CD14-positive monocyte (primary cell): Measurements from ENCODE around the gene SUGCT. TPM values are rescaled to one million over a fixed set of nuclear protein-coding genes. Genes with fewer than 3 reads are reported as not detected.

Experiments used
- DNase-seq, 3 donors: peaks; one replicate each; pipeline ENCODE4 v3.0.0-alpha.2; 2011 to 2022
- H2AFZ ChIP-seq: 2 replicates; pipeline ENCODE4 v1.6.0; 2012; ENCODE audit warnings: mild to moderate bottlenecking, low read depth, low read length, inconsistent platforms; ENCODE audit not compliant: insufficient read depth, poor library complexity, severe bottlenecking
- H3K27ac ChIP-seq, 2 donors: 1 replicate in 1 of 2; 2 replicates in 1 of 2; pipeline ENCODE4 v1.5.1; 2012 to 2013; ENCODE audit warnings: low read length in 2 of 2, control low read depth in 1 of 2, inconsistent platforms in 1 of 2, low read depth in 1 of 2, mild to moderate bottlenecking in 1 of 2
- H3K27me3 ChIP-seq, 2 donors: one replicate each; pipeline versions ENCODE4 v1.6.0 to v1.6.1; 2011 to 2013; ENCODE audit warnings: low read length in 2 of 2; ENCODE audit not compliant: control insufficient read depth in 2 of 2, insufficient read depth in 2 of 2
- H3K36me3 ChIP-seq, 2 donors: replicated peaks in 1 of 2; 1 replicate in 1 of 2; 2 replicates in 1 of 2; pipeline versions ENCODE4 v1.5.1 to v1.6.1; 2012 to 2013; ENCODE audit warnings: low read length in 2 of 2, control low read depth in 1 of 2, inconsistent platforms in 1 of 2, mild to moderate bottlenecking in 1 of 2; ENCODE audit not compliant: insufficient read depth in 2 of 2, control insufficient read depth in 1 of 2
- H3K4me1 ChIP-seq, 2 donors: 1 replicate in 1 of 2; 2 replicates in 1 of 2; pipeline versions ENCODE4 v1.5.1 to v1.6.1; 2012 to 2013; ENCODE audit warnings: low read length in 2 of 2, control low read depth in 1 of 2, inconsistent platforms in 1 of 2, mild to moderate bottlenecking in 1 of 2, moderate library complexity in 1 of 2; ENCODE audit not compliant: insufficient read depth in 2 of 2, control insufficient read depth in 1 of 2
- H3K4me2 ChIP-seq: replicated peaks from 2 replicates; pipeline ENCODE3; 2012; ENCODE audit warnings: low read length, moderate library complexity, mild to moderate bottlenecking; ENCODE audit not compliant: poor library complexity, severe bottlenecking; ENCODE audit errors: extremely low read depth
- H3K4me3 ChIP-seq, 3 experiments: fragments of 200-600 bp in 1 of 3; sonication (generic) in 1 of 3; replicated peaks in 1 of 3; 1 replicate in 2 of 3; 2 replicates in 1 of 3; pipeline ENCODE4 v1.5.1; 2011 to 2013; ENCODE audit warnings: low read length in 3 of 3, mild to moderate bottlenecking in 3 of 3, control low read depth in 2 of 3, low read depth in 2 of 3, inconsistent platforms in 1 of 3, moderate library complexity in 1 of 3
- H3K79me2 ChIP-seq: 2 replicates; pipeline ENCODE4 v1.6.0; 2012; ENCODE audit warnings: mild to moderate bottlenecking, control low read depth, inconsistent platforms, low read length, moderate library complexity; ENCODE audit not compliant: insufficient read depth
- H3K9ac ChIP-seq: 2 replicates; pipeline ENCODE4 v1.6.0; 2017; ENCODE audit warnings: low read length, mild to moderate bottlenecking; ENCODE audit not compliant: insufficient read depth, poor library complexity, severe bottlenecking
- H3K9me3 ChIP-seq, 2 donors: replicated peaks in 1 of 2; 1 replicate in 1 of 2; 2 replicates in 1 of 2; pipeline versions ENCODE4 v1.5.1 to v1.6.1; 2012 to 2013; ENCODE audit warnings: low read length in 2 of 2, control low read depth in 1 of 2; ENCODE audit not compliant: control insufficient read depth in 1 of 2, insufficient read depth in 1 of 2
- H4K20me1 ChIP-seq: 2 replicates; pipeline ENCODE4 v1.6.0; 2012; ENCODE audit warnings: mild to moderate bottlenecking, low read length, control low read depth, moderate library complexity; ENCODE audit not compliant: insufficient read depth
- H3K27ac Mint-ChIP-seq, 7 donors: one replicate each; pipeline ENCODE4 v1.8.0; 2020; ENCODE audit warnings: mild to moderate bottlenecking in 7 of 7, mixed read lengths in 7 of 7, moderate library complexity in 6 of 7, inconsistent platforms in 2 of 7
- H3K27me3 Mint-ChIP-seq, 3 donors: one replicate each; pipeline ENCODE4 v1.8.0; 2021 to 2022; ENCODE audit warnings: low read depth in 3 of 3, mild to moderate bottlenecking in 3 of 3, mixed read lengths in 3 of 3, moderate library complexity in 3 of 3, inconsistent platforms in 1 of 3
- H3K36me3 Mint-ChIP-seq, 2 donors: one replicate each; pipeline ENCODE4 v1.8.0; 2020; ENCODE audit warnings: mixed read lengths in 2 of 2, inconsistent platforms in 1 of 2, mild to moderate bottlenecking in 1 of 2
- H3K4me1 Mint-ChIP-seq: one replicate; pipeline ENCODE4 v1.8.0; 2020; ENCODE audit warnings: mild to moderate bottlenecking, mixed read lengths
- H3K4me3 Mint-ChIP-seq, 2 donors: one replicate each; pipeline ENCODE4 v1.8.0; 2020; ENCODE audit warnings: mild to moderate bottlenecking in 2 of 2, mixed read lengths in 2 of 2, moderate library complexity in 1 of 2
- H3K9me3 Mint-ChIP-seq, 7 donors: one replicate each; pipeline ENCODE4 v1.8.0; 2020 to 2022; ENCODE audit warnings: mixed read lengths in 7 of 7, mild to moderate bottlenecking in 6 of 7, moderate library complexity in 6 of 7, inconsistent platforms in 2 of 7
- WGBS: methylation state at CpG from one replicate; pipeline ENCODE4 v1.1.5; 2013; ENCODE audit warnings: missing lambda C conversion rate; ENCODE audit not compliant: insufficient coverage; 5-methylcytosine and 5-hydroxymethylcytosine counted together
- intact Hi-C, 2 donors: fragments of 100-400 bp; cut with micrococcal nuclease; formaldehyde crosslinking; loops; one replicate each; pipeline versions ENCODE4 v1.15.0 to v1.15.1; 2023
- polyA plus RNA-seq, 3 donors: library from polyadenylated mRNA; depleted of rRNA in 1 of 3; unstranded in 2 of 3; stranded (reverse) in 1 of 3; fragments of 300-500 nt in 2 of 3; fragments of >200 nt in 1 of 3; fragmentation: Illumina TruSeq in 2 of 3; gene quantifications; 1 replicate in 2 of 3; 2 replicates in 1 of 3; pipeline ENCODE4 v1.2.3, GENCODE V29; 2012 to 2021
- TF ChIP-seq, protein P1 (sequence below): fragments of 200-600 bp; IDR thresholded peaks from one replicate; pipeline ENCODE4 v1.8.0; 2022; ENCODE audit warnings: antibody characterized with exemption, mild to moderate bottlenecking

Gene SUGCT
- polyA plus RNA-seq, 3 donors = not detected

DNA sequence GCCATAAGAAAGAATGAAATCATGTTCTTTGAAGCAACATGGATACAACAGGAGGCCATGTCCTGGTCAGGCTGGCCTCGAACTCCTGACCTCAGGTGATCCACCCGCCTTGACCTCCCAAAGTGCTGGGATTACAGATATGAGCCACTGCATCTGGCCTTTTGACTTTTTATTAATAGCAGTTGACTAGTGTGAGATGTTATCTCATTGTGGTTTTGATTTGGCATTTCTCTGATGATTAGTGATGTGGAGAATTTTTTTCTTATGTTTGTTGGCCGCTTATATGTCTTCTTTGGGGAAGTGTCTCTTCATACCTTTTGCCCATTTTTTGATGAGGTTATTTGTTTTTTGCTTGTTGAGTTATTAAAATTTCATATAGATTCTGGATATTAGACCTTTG is 400.9 kb downstream of the SUGCT start:
- Histone ChIP-seq H3K4me1 (no peaks in the 10 kb centered on the region), H3K27ac (no peak overlapping the region), H3K9me3 (no peaks in the 10 kb centered on the region), H3K4me2 (no peak overlapping the region), H3K79me2 (no peaks in the 10 kb centered on the region), H3K36me3 (no peaks in the 10 kb centered on the region), H3K9ac (no peak overlapping the region), H2AFZ (no peak overlapping the region), H3K27me3 (no peaks in the 10 kb centered on the region), H3K4me3 (no peak overlapping the region), H4K20me1 (no peaks in the 10 kb centered on the region)
- H3K9me3 Mint-ChIP-seq = peaks cover 0 to 6% (median 0%) of the 10 kb centered on the region in 7 donors
- no peaks in the 10 kb centered on the region for H3K36me3 Mint-ChIP-seq
- H3K4me3 Mint-ChIP-seq = no peak overlapping the region
- no peak overlapping the region for H3K27ac Mint-ChIP-seq
- TF ChIP-seq, protein P1, sequence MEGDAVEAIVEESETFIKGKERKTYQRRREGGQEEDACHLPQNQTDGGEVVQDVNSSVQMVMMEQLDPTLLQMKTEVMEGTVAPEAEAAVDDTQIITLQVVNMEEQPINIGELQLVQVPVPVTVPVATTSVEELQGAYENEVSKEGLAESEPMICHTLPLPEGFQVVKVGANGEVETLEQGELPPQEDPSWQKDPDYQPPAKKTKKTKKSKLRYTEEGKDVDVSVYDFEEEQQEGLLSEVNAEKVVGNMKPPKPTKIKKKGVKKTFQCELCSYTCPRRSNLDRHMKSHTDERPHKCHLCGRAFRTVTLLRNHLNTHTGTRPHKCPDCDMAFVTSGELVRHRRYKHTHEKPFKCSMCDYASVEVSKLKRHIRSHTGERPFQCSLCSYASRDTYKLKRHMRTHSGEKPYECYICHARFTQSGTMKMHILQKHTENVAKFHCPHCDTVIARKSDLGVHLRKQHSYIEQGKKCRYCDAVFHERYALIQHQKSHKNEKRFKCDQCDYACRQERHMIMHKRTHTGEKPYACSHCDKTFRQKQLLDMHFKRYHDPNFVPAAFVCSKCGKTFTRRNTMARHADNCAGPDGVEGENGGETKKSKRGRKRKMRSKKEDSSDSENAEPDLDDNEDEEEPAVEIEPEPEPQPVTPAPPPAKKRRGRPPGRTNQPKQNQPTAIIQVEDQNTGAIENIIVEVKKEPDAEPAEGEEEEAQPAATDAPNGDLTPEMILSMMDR = no peak
- H3K27me3 Mint-ChIP-seq = peaks cover 0 to 2% (median 1%) of the 10 kb centered on the region in 3 donors
- WGBS = 91% methylated on average over 2 of the region's 3 CpGs
- no peak for DNase-seq
- intact Hi-C loops = no loop called here
- no peaks in the 10 kb centered on the region for H3K4me1 Mint-ChIP-seq

DNA sequence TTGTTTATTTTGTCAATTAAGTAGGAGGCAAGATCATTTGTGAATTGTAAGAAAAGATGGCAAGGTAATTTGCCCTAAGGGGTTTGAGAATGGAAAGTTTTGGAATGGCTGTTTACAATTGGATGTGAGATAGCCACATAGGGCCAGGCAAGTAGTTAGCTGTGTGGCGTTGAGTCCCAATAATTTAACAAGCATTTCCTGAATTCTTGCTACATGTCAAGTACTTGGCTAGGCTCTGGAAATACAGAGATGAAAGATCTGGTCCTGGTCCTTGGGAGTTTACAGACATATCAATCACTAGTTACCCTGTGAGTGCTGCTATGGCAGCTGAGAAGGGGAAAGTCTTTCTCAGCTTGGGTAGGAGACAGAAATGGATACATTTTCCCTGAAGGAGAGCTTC is 401.6 kb downstream of the SUGCT start:
- Mint-ChIP-seq H3K27ac (no peak overlapping the region), H3K4me3 (no peak overlapping the region), H3K27me3 (peaks cover 0 to 2% (median 0%) of the 10 kb centered on the region in 3 donors), H3K4me1 (no peaks in the 10 kb centered on the region), H3K36me3 (no peaks in the 10 kb centered on the region), H3K9me3 (peaks cover 0 to 6% (median 0%) of the 10 kb centered on the region in 7 donors)
- H3K4me3 ChIP-seq = no peak overlapping the region
- no peaks in the 10 kb centered on the region for H3K27me3 ChIP-seq
- no peaks in the 10 kb centered on the region for H4K20me1 ChIP-seq
- no peak overlapping the region for H3K4me2 ChIP-seq
- no peaks in the 10 kb centered on the region for H3K79me2 ChIP-seq
- no peak for DNase-seq
- no peaks in the 10 kb centered on the region for H3K36me3 ChIP-seq
- no peaks in the 10 kb centered on the region for H3K4me1 ChIP-seq
- no peaks in the 10 kb centered on the region for H3K9me3 ChIP-seq
- H3K27ac ChIP-seq = no peak overlapping the region
- H3K9ac ChIP-seq = no peak overlapping the region
- intact Hi-C loops = no loop called here
- TF ChIP-seq, protein P1 = no peak
- H2AFZ ChIP-seq = no peak overlapping the region
- 80% methylated on average over 1 of the region's 1 CpG for WGBS
